NCI-H1092 (cell line): ENCODE data around the gene USP48.
"Not testable (repeated sequence)": the region's sequence is repeated elsewhere in the genome, so short reads cannot be mapped to it uniquely, and the experiment has no call there.

Experiments
- DNase-seq: peaks from one replicate; lab custom pipeline; 2025; lab: John Stamatoyannopoulos, UW

USP48 gene

DNA sequence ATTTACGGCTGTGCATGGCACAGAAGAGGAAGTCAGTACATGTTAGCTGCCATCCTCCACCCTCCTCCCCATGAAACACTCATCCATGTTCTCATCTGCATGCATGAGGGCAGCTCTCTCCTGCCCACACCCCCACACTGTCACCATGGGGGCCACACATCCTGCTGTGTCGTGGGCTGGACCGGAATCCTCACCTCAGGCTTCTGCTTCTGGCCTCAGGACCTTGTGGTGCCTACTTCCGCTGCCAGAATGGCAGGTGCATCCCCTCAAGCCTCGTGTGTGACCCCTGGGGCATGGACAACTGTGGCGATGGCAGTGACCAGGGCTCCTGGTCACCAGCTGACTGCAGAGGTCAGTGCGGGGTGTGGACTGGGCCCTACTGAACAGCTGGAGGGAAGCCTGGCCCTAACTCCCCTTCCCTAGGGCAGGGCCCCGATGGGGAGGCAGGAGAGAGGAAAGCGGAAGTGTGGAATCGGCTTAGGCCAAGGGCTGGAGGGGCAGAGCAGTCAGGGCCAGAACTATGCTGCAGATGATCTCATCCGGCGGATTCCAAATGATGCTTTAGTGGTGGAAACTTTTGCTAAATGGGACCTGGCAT is 32.9 kb upstream of the USP48 start:
- no peak for DNase-seq

DNA sequence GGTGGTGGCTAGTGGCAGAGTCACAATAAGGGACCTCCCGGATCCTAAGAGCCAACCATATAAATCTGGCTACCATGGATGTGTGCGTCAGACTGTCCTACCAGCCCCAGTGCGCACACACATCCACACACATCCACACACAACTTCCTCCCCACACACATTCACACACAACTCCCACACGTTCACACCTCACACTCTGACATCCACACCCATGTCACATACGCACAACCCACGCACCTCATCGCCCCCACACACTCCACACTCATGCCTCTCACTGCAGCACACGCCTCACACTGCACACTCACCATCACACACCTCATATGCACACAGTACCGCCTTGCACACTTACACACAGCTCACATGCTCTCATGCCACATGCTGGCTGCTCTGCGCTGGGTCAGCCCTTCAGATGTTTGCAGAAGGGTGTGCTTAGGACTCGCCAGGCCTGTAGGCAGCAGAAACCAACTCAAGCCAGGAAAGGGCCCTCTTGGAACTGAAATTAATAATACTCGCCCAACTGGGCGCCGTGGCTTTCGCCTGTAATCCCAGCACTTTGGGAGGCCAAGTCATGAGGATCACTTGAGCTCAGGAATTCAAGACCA is 32.1 kb upstream of the USP48 start:
- DNase-seq, result no peak

DNA sequence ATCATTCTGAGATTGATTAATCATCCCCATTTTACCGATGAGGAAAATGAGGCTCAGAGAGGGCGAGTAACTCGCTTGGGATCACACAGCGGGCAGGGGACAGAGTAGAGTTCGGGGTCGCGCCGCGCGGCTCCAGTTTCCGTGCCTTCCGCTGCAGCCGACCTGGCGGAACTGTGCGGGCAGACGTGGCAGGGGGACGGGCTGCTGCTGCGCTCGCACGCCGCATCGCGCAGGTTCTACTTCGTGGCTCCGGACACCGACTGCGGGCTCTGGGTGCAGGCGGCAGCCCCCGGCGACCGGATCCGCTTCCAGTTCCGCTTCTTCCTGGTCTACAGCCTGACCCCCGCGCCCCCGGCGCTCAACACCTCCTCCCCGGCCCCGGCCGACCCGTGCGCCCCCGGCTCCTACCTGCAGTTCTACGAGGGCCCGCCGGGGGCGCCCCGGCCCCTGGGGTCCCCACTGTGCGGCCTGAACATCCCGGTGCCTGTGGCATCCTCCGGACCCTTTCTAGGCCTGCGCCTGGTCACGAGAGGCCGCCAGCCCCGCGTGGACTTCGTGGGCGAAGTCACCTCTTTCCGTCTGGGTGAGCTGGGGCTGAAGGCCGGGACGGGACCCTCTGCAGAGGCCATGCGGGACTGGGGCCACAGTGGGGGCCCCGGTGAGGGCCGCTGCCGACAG is 31.4 kb upstream of the USP48 start:
- no peak for DNase-seq

DNA sequence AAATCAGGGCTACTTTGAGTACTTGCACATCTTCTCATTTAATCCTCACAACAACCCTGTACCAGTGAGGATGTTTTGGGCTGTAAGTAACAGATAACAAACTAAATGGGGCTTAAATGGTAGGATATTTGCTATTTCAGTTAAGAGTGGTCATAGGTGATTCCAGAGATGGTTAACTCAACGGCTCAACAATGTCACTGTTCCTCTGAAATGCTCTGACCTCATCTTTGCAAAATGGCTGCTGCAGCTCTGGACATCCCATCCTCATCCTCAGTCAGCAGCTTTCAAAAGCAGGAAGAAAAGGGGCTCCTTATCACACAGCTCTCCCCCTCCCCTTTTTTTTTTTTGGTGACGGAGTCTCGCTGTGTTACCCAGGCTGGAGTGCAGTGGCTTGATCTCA is 30.6 kb upstream of the USP48 start:
- DNase-seq, result no peak

DNA sequence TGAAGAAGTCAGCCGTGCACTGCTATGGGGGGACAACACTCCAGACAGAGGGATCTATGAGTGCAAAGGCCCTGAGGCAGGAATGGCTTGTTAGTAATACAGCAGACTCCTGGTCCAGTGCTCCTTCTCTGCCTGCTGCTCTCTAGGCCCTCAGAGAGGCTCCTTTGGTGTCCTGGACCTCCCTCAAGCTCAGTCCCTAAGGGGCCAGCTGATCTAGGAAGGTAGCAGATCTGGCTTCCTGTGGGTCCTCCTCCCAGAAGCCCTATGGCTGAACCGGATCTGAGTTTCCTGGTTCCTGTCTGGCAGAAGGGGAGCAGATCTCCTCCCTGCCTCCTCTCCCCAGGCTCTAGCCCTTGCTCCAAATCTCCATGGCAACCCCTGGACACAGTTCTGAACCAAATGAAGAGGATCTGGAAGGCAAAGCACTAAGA is 28.9 kb upstream of the USP48 start, which contains the start of gene LDLRAD2:
Gene LDLRAD2, plus strand, starts transcription at position 391 of the 431 bp plus-strand sequence. CDS start 187 bp downstream, outside the sequence.
- DNase-seq, result no peak

DNA sequence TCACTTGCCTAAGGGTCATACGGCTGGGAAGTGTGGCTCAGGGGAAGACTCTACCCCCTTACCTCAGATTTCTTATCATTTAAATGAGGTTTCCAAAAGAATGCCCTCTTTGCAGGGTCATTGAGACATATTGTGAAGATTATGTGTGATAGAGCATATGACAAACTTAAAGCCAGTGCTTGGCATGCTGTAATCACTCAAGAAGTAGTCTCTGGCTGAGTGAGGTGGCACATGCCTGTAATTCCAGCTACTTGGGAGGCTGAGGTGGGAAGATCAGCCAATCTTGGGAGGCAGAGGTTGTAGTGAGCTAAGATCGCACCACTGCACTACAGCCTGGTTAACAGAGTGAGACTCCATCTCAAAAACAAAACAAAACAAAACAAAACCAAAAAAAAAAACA is 21.6 kb upstream of the USP48 start:
- no peak for DNase-seq

DNA sequence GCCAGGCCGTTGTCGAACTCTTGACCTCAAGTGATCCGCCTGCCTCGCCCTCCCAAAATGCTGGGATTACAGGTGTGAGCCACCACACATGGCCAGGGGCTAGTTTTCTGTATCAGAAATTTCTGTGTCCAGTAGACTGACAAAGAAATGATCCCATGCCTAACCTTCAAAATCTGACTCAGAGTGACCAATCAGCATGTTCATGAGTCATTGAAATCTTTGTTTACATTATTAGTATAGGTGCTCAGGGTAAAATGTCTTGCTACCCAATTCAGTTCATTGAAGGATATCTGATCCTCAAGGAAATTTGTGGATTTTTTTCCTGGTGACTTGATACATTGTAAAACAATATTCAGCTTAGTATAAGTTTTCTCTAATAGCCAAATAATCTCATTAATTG is 18.2 kb upstream of the USP48 start:
- DNase-seq, result no peak

DNA sequence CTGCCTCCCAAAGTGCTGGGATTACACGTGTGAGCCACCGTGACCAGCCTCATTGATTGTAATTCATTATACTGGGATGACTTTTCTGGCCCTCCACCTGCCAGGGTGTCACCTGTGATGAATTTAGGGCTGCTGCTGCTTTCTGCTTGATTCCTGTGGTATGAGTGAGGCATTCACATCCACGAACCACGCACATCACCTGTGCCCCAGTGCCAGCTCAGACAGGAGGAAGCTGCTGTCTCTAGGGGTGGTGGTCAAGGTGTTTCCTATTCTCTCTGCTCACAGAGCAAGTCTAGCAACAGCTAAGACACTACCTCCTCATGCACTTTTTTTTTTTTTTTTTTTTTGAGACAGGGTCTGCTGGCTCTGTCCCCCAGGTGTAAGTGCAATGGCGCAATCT is 16.8 kb upstream of the USP48 start:
- DNase-seq, result no peak

DNA sequence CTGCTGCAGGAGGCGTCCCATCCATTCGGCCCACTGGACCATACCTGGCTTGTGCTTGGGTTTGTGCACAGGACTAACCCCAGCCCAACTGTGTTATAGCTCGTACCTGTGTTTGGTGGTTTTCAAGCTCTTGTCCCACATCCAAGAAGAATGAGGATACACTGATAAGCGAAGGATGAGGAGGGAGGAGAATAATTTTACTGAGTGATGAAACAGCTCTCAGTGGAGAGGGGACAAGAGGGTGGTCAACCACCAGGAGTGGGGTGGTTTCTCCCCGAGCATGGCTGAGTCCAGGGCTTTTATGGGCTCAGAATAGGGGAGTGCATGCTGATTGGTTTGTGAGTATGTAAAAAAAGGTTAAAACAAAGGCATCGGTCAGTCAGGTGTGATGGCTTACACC is 12.1 kb upstream of the USP48 start:
- DNase-seq, result no peak

DNA sequence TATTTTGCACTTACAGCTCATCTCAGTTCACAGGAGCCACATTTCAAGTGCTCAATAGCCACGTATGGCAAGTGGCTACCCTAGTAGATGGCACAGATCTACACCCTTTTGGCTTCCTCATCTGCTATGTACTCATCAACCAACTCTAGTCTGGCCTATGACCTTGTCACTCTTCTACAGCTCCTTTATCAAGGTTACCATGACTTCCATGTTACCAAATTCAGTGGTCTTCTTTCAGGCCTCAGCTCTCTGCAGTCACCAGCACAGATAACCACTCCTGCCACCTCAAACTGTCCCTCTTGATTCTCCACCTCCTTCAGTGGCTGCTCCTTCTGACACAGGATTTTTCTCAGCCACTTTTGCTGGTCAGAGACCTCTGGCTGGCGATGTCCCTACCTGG is 11.7 kb upstream of the USP48 start:
- no peak for DNase-seq

DNA sequence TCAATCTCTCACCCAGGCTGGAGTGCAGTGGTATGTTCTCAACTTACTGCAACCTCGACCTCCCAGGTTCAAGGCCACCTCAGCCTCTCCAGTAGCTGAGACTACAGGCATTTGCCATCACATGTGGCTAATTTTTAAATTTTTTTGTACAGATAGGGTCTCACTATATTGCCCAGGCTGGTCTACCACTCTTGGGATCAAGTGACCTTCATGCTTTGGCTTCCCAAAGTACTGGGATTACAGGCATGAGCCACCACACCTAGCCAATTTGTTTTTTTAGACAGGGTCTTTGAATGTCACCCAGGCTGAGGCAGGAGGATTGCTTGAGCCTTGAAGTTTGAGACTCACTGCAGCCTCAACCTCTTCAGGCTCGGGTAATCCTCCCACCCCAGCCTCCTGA is 10.2 kb upstream of the USP48 start:
- no peak for DNase-seq

DNA sequence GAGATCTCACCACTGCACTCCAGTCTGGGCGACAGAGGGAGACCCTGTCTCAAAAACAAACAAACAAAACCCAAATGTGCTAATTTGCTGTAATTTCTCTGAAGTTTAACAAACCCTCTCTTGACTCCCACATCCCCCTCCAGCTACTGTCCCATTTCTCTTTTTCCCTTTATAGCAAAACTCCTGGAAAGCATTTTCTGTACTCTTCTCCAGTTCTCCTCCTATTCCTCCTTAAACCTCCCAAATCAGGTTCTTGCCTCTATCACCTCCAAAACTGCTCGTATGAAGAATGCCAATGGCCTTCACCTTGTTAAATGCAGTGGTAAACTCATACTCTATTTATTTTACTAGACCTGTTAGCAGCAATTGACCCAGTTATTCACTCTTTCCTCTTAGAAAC is 3.7 kb upstream of the USP48 start:
- no peak for DNase-seq

DNA sequence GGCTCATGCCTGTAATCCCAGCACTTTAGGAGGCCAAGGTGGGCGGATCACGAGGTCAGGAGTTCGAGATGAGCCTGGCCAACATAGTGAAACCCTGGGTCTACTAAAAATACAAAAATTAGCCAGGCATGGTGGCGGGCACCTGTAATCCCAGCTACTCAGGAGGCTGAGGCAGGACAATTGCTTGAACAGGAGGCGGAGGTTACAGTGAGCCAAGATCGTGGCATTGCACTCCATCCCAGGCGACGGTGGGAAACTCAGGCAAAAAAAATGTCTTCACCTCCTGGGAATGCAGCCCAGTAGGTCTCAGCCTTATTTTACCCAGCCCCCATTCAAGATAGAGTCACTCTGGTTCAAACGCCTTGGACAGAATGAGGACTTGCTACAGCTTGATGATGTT is 2.8 kb upstream of the USP48 start:
- DNase-seq, result not testable (repeated sequence)

DNA sequence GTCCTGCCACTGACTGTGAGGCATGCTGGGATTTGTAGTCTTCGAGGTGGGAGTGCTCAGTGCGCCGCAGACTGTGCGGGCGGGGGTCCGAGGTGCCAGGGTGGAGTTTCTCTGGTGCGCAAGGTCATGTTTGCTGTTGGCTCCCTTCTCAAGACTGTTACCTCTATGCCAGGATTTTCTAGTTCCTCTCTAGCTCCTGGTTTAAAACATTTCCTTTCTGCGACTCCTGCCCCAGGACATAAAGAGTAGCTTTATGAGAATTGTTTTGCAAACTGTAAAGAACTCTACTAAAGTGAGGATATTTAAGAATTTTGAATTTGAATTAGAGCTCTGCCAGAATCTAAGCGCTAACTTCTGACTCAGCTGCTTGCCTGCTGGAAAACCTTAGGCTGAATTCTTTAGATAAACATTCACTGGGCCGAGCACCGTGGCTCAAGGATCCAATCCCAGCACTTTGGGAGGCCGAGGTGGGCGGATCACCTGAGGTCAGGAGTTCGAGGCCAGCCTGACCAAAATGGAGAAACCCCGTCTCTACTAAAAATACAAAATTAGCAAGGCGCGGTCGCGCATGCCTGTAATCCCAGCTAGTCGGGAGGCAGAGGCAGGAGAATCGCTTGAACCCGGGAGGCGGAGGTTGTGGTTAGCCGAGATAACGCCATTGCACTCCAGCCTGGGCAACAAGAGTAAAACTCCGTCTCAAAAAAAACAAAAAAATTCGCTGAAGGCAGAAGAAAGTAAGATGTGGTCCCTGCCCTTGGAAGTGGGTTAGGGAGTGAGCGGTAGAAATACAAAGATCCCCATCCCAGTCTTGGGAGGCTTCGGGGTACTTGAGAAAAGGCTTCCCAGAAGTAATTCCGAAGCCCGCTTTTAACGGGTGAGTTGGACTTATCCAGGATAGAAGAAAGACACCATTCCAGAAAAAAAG is 992 bp upstream of the USP48 start:
- no peak for DNase-seq

DNA sequence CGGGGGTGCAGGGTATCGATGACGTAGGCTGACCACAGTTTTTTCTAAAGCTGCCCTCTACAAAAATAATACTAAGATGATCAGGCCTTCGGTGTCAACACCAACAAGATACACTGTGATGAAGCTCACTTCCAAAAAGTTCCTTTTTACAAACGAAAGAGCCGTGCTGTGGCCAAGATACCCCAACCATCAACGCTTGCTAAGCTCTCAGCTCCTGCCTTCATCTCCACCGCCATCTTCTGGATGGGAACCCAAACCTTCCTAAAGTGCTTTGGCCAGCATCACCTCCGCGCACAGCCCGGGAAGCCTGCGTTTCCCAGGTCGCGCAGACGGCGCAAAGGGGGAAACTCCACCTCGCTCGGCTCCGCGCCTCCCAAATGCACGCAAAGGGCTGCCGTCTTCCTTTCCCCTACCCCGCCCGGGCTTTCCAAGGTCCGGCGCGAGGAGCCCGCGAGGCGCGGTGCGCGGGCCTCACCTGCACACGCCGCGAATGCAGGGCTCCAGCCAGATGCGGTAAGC is 541 bp downstream of the USP48 start:
- peak; percentile 50 for DNase-seq

DNA sequence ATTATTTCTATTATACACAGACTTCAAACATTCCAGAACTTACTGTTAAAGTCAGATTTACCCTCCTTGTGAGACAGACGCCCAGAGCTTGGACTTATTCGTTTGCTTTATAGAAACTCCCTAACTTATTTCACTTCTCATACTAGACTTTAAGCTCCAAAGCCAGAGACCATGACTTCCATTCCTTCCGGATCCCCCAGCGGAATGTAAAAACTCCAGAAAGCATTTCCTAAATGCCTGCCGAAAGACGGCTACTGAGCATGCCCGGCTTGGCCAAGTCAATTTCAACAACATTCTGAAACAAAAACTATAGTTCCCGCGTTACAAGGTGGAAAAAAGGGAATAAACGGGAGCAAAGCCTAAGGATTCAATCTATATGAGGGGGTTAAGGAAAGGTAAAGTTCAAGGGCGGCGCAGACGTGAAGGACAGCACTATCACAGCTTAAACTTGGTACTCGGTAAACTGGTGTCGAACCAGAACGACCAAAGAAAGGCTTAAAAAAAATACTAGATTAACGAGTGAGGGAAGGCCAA is 1.1 kb downstream of the USP48 start:
- no peak for DNase-seq

DNA sequence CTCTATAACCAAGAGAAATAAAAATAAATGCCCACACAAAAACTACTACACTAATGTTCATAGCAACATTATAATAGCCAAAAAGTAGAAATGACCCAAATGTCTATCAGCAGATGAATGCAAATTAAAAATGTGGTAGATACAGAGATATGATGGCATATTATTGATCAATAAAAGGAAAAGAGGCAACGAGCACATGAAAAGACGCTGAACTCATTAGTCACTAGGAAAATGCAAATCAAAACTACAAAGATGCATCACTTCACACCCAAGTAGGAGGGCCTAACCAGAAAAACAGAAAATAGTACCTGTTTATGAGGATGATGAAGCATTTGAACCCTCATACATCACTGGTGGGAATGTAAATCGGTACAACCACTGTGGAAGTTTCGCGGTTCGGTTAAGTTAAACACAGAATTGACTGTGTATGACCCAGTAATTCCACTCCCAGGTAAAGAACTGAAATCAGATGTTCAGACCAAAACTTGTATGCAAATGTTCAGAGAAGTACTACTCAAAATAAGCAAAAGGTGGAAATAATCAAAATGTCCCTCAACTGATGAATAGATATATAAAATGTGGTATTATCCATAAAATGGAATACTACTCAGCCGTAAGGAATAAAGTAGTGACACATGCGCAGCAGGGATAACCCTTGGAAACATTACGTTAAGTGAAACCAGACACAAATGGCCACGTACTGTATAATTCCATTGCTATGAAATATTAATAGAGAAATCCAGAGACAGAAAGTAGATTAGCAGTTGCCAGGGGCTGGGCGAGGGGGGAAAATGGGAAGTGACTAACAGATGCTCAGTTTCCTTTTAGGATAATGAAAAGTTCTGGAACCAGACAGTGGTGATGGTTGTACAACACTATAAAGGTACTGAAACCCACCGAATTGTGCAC is 3.1 kb downstream of the USP48 start:
- DNase-seq, result no peak

DNA sequence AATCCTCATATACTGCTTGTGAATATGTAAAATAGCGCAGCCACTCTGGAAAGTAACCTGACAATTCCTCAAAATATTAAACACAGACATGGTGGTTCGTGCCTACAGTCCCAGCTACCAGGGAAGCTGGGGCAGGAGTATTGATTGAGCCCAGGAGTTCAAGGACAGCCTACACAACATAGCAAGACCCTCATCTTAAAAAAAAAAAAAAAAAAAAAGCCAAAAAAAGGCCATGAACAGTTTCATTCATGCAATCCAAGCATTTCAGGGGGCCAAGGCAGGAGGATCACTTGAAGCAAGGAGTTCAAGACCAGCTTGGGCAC is 4.6 kb downstream of the USP48 start:
- no peak for DNase-seq

DNA sequence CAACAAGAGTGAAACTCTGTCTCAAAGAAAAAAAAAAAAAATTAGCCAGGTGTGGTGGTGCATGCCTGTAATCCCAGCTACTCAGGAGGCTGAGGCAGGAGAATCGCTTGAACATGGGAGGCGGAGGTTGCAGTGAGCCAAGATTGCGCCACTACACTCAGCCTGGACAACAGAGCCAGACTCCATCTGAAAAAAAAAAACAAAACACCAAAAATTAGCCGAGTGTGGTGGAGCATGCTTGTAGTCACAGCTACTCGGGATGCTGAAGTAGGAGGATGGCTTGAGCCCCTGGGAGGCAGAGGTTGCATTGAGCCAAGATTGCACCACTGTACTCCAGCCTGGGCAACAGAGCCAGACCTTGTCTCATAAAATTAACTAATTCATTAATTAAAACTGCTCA is 6.0 kb downstream of the USP48 start:
- DNase-seq, result not testable (repeated sequence)

DNA sequence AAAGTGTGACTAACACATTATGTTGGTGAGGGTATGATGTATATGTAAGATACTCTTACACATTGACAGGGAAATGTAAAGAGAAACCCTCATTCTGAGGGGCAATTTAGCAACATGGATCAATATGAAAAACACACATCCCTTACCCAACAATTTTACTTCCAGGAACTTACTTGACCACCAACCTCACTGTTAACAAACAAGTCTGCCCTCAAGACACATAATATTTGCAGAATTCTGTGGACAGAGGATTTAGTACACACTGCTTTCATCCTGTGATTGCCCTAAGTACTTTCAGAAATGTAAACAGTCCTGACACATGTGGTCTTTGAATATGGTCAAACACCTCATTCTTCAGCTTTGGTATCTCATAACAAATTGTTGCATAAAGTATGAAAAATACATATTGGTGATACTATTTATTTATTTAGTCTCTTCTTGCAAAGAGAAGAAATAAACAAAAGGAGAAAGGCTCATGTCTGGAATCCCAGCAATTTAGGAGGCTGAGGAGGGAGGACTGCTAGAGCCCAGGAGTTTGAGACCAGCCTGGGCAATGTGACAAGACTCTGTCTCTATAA is 6.9 kb downstream of the USP48 start:
- no peak for DNase-seq

DNA sequence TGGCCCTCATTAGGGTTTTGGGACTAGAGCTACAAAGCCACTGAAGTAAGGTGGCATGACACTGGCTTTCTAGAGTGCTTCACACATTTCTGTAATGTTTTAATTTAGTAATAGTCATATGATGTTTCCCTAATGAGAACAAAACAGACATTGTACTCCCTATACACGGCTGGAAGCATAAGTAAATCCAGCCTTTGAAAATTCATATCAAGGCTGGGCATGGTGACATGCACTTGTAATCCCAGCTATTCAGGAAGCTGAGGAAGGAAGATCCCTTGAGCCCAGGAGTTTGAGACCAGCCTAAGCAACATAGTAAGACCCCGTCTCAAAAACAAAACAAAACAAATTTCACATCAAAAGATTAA is 7.4 kb downstream of the USP48 start:
- DNase-seq, result no peak
